Fibroblast of gingiva (primary cell): ENCODE results near the gene FLRT2.

Source experiments
- DNase-seq: peaks from one replicate; pipeline ENCODE4 v3.0.0-alpha.2; 2011; ENCODE audit warnings: low read depth

Gene FLRT2

GRCh38 chr14:85529803-85530574 is at the start of gene FLRT2:
TSS of gene FLRT2 (plus strand) at chr14:85530144. CDS start at chr14:85621515, 91,371 bp downstream.
- DNase-seq: peak; percentile 78

- DNase-seq: no peak
These were observed 48.5 kb upstream of the FLRT2 start for GRCh38 chr14:85481471-85481870.

GRCh38 chr14:85482552-85482951 is 47.4 kb upstream of the FLRT2 start:
- DNase-seq: no peak

GRCh38 chr14:85483037-85483436 is 46.9 kb upstream of the FLRT2 start:
- DNase-seq: no peak

- DNase-seq: no peak
These were observed 46.3 kb upstream of the FLRT2 start for GRCh38 chr14:85483652-85484051.

- DNase-seq: peak; percentile 77
These were observed 42.7 kb upstream of the FLRT2 start for GRCh38 chr14:85487215-85487614.

GRCh38 chr14:85501751-85502150 is 28.2 kb upstream of the FLRT2 start:
- no peak for DNase-seq

GRCh38 chr14:85508863-85509262 is 21.1 kb upstream of the FLRT2 start:
- DNase-seq: no peak

- no peak for DNase-seq
These were observed 17.5 kb upstream of the FLRT2 start for GRCh38 chr14:85512451-85512850.

- no peak for DNase-seq
These were observed 15.5 kb upstream of the FLRT2 start for GRCh38 chr14:85514487-85514886.

- DNase-seq: peak; percentile 86
These were observed 13.5 kb upstream of the FLRT2 start for GRCh38 chr14:85516239-85517113.

- no peak for DNase-seq
These were observed 12.7 kb upstream of the FLRT2 start for GRCh38 chr14:85517114-85517688.

GRCh38 chr14:85519661-85520305 is 10.2 kb upstream of the FLRT2 start:
- DNase-seq: no peak

GRCh38 chr14:85520581-85520980 is 9.4 kb upstream of the FLRT2 start:
- no peak for DNase-seq

- DNase-seq: no peak
These were observed 6.3 kb upstream of the FLRT2 start for GRCh38 chr14:85523624-85524023.

GRCh38 chr14:85527006-85527405 is 2.9 kb upstream of the FLRT2 start:
- DNase-seq: peak; percentile 74

GRCh38 chr14:85527445-85528035 is 2.4 kb upstream of the FLRT2 start:
- no peak for DNase-seq

- DNase-seq: peak; percentile 86
These were observed 1.7 kb upstream of the FLRT2 start for GRCh38 chr14:85528080-85528896.

GRCh38 chr14:85528897-85529631 is 880 bp upstream of the FLRT2 start:
- peak; percentile 75 for DNase-seq

GRCh38 chr14:85530626-85531025 is 682 bp downstream of the FLRT2 start:
- DNase-seq: no peak
